Inflammatory macrophage (primary cell): Measurements from ENCODE around the gene DICER1.
A peak's percentile ranks its signal among the peaks of the same experiment; 100 is the strongest.
"Not testable (repeated sequence)": the region's sequence is repeated elsewhere in the genome, so short reads cannot be mapped to it uniquely, and the experiment has no call there.

ENCODE experiments used
- DNase-seq, 2 donors: peaks; one replicate each; pipeline ENCODE4 v3.0.0-alpha.2; 2020 to 2022

Gene DICER1

DNA sequence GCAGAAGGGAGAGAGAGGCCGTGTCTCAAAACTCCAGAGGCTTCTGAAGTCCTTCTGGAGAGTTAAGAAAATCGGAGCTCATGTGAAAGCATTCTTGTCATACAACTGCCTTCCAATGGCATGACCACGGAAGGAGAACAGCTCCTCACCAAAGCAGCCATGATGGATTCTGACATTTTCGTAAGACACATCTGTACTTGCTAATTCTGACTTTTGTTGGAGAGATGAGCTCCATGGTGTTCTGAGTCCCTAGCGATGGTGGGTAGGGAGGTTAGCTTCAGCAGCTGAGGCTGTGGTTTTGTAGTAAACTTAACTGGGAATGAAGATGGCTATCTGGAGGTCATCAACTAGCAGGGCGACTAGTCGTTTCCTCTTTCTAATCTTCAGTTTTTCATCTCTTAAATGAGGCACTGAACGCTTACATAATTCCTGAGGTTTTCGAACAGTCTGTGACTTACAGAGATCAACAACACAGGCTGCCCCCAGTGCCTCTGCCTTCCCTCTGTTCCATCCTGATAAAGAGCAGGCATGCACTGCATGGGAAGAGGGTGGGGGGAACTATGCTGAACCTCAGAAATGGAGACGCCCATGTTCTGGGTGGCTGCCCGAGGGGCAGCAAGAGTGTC, 28.6 kb upstream of the DICER1 start:
- peak; percentile 56 to 71 for DNase-seq

DNA sequence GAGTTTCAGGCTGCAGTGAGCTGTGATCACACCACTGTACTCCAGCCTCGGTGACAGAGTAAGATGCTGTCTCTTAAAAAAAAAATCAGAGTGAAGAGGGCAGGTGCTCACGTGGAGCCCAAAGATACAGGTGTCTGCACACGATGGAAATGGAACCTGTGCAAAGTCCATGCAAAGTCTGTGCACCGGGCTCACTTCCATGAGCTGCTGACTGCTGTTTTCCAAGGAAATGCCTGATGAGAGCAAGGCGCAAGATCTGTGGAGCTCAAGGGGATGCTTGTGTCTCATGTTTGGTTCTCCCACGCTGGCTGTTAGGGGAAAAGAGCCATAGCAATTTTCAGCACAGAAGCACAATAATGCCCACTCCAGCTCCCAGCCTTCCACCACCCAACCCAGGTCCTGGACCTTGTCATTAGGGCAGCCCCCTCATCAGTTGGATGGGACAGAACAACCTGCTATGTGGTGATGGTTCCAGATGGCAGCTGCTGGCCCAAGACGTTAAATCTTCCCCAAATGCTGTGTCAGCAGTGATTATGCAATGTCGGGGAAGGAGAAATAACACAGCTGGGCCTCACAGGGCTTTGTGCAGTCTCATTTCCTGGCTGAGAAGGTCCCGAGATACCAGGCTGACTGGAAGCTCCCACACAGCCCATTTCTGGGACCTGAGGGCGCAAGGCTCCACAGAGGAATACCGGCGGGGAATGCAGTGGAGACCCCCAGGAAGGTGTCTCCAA, 27.9 kb upstream of the DICER1 start:
- peak; percentile 89 to 91 for DNase-seq

GRCh38 chr14:95184413-95184790, 27.1 kb upstream of the DICER1 start:
- peak in 1 of 2 donors; percentile 14 for DNase-seq

DNA sequence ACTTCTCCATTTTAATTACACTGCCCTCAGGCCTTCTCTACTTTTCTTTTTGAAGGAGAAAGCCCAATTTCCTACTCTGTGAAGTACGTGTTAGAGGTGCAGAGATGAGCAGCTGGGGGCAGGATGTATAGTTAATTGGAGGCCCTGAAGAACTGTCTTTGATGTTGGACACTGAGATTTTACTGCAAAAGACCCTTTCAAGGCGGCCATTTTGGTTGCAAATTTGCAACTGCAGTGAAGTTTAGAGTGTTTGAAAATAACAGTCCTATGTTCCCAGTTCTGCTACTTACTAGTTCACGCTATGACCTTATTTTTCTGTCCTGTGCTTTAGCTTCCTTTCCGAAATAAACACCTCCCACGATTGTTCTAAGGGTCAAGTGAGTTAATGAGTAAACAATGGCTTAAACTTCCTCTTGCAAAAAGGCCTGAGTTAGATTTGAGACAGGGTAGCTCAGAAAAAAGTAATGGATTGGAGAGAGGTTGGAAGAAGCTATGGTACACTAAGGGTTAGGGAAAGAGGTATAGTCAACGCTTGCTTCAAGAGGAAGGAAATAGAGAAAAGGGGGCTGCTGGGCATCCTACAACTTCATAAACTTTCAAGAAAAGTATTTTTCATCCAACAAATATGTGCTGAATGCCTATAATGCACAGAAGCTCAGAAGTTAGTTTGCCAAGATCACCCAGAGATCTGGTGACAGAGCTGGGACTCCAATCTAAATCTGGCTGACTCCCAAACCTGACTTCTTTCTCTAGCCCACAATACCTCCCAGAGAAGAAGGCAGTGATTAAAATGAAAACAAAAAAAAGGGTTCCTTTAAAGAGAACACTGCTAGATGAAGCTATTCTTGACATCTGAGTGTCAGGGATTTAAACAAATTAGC, 26.4 kb upstream of the DICER1 start:
- DNase-seq = peak; percentile 83 to 85

DNA sequence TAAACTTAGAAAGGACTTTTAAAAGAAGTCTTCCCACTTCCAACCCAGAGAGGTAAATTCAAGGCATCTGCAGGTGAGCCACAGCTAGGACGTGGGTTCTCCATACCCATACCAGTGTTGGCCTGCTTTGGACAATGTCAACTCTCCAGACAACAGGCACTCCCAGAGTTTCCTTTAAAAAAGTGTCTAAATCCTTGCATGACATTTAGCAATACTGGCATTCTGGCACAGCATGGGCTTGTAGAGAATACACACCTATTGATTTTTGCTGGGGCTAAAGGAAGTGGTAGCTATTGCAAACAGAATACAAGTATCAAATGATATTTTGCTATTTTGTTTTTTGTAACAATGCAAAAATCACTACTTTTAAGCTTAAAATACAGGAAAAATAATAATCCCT, 25.8 kb upstream of the DICER1 start:
- peak in 1 of 2 donors; percentile 18 for DNase-seq

GRCh38 chr14:95182379-95182778, 25.1 kb upstream of the DICER1 start:
- no peak for DNase-seq

- DNase-seq = no peak
Observed at GRCh38 chr14:95180966-95181741, 23.8 kb upstream of the DICER1 start.

GRCh38 chr14:95175670-95176069, 18.3 kb upstream of the DICER1 start:
- DNase-seq = not testable (repeated sequence)

GRCh38 chr14:95174184-95174792, 17.0 kb upstream of the DICER1 start:
- no peak for DNase-seq

DNA sequence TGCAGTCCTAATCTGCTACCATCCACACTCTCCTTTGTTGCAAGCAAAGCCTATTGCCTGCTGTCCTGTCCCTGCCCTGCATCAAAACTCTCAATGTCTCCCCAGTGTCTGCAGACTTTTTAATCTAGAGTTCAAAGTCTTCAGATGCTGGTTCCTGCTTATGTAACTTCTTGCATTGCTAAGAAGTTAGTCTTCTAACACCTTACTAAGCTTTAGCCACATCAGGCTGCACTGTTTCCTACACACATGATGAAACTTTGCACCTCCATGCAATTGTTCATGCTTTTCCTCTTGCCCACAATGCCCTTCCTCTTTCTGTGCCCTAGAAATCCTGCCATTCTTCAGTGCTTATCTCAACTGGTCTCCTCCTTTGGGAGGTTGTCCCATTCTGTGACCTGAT, 16.2 kb upstream of the DICER1 start:
- peak; percentile 28 to 54 for DNase-seq

GRCh38 chr14:95167177-95167576, 9.8 kb upstream of the DICER1 start:
- no peak for DNase-seq

GRCh38 chr14:95165517-95165916, 8.2 kb upstream of the DICER1 start:
- DNase-seq = no peak

DNA sequence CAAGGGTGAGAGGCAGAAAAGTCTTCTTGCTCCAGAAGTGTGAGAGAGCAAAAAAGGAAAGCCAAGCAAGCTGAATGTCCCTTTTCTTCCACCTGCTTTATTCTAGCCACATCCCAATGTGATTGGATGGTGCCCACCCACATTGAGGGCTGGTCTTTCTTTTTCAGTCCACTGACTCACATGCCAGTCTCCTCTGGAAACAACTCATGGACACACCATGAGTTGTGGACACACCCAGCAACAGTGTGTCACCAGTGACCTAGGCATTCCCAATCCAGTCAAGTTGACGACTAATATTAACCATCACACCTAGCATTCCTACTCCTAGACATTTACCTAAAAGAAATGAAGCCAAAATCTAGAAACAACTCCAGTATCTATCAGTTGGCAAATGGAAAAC, 7.2 kb upstream of the DICER1 start:
- DNase-seq = peak in 1 of 2 donors; percentile 30

DNA sequence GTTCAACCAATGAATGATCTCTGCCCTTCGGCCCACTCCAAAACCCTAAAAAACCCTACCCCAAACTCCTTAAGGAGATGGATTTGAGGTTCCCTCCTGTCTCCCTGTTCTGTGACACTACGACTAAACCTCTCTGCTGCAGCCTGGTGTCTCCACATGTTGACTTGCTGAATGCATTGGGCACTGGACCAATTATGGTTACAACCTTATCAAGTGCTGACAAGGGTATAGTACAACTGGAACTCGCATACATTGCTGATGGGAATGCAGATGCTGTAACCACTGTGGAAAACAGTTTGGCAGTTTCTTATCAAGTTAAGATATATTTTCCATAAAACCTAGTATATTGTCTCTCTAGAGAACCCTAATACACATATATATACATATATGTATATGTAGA, 6.3 kb upstream of the DICER1 start:
- DNase-seq = no peak

DNA sequence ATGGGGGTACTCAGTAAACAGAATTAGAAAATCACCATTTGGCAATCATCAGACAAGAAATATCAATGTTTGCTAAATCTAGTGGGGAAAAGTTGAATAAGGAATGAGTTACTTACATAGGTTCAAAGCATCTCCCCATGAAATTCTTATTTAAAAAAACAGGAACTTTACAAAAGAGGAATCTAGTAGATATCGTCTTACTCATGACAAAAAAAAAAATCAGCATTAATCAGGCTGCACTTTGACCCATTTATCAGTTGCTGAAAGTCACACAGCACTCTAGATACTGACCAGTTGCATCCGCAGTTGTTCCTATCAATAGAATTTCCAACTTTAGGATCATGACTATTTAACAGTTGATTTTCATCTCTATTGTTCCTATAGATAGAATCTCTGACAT, 5.8 kb upstream of the DICER1 start:
- DNase-seq = peak; percentile 51 to 58

DNA sequence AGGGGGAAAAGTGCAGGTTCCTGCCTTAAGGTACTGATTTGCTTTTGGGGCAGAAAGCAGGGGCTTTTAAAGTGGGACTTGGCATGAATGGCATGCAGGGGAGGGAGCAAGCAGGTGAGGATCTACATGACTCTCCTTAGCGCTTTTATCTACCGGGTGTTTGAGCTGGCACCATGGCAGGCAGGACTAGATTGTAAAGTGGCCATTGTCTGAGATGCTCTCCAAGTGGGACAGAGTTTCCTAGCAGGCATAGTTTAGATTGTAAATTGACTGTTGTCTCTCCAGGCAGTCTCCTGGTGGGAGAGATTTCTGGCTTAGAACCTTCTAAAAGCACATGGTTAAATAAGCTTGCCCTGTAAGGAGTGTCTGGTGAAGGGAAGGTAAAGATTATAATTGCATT, 5.3 kb upstream of the DICER1 start:
- DNase-seq = no peak

DNA sequence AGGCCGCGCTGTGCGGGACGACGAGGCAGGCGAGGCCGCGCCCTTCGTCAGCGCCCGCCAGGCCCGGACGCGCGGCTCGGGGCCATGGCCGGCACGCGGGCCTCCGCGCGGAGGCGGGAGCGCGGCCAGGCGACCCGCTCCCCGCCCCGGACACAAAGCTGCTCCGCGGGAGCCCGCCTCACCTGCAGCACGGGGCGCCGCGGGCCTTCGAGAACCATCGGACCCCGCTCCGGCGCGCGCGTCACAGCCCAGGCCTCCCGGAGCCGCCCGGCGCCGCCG, 342 bp downstream of the DICER1 start:
- DNase-seq = peak in 1 of 2 donors; percentile 40

GRCh38 chr14:95156161-95157047, 925 bp downstream of the DICER1 start:
- peak in 1 of 2 donors; percentile 31 for DNase-seq

DNA sequence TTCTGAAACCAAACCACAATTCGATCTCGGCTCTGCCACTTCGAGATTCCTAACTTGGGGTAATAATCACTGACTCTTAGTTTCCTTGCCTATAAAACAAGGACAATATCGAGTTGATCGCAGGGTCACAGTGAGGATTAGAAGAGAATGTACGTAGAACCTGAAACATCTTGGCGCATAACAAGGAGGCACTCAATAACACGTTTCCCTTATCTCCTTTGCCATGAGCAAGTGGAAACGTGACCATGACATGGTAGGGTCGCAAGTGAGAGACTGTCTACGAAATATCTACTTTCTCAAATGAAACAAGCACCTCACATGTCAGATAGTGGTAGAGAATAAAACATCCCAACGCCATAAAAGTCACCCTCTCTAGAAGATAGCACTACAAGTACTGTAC, 2.3 kb downstream of the DICER1 start:
- DNase-seq = no peak

DNA sequence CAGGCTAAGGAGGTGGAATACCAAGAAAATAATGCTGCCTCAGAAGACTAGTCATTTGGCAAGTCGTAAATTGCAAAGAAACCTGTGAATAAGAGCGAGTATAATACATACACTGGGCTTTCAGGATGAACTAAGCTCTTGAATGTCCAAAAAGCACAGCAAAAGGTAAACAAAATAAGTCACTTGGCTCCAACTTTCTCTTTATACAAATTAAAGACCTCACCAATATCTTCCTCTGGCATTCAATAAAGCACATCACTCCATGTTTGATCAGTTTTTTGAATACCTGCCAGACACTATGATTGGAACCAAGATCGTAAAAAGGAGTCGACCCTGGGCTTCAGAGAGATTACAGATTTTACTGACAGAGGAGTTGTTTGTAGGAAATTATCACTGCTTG, 3.5 kb downstream of the DICER1 start:
- DNase-seq = no peak

- no peak for DNase-seq
Observed at GRCh38 chr14:95151561-95151960, 5.8 kb downstream of the DICER1 start.
